Measurements from ENCODE around the gene PXMP2. TPM values are rescaled to one million over a fixed set of nuclear protein-coding genes. Genes with fewer than 3 reads are reported as not detected.

PXMP2 gene
- total RNA-seq, 2 experiments from 2014 or later: 35.9 to 38.9 TPM

DNA sequence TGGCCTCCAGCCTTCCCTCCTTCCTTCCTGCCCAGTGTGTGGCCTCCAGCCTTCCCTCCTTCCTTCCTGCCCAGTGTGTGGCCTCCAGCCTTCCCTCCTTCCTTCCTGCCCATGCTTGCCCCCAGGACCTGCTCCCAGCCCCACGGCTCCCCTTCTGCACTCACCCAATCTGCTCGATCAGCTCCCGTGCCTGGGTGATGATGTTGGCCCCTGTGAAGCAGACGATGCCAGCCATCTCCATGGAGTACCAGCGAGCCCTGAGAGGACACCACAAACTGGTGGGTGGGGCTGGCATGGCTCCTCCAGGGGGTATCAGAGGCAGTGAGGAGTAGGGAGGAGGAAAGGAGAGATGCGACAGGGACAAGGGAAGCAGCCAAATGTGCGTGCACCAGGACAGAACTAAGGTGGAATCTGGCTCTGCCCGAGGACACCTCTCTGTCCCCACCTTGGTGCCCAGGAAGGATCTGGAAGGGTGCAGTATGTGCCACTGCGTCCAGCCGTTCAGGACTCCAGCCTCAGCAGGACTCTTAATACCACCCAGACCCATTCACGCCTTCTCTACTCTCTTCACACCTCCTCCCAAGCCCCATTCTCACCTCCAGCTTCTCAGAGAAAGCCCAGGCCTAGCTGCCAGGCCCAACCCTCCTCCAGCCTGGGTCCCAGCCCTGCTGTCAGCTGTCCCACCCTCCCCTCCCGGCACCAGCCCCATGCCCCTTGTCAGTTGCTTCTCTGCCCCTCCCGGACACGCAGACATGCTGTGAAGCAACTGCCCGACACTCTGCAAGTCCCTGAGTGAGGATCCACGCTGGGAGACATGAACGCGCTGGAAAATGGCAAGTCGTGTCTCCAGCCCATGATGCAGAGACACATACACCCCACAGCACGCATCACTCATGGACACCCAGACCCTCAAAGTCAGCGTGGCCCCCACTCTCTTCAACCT is 22.9 kb upstream of the PXMP2 start:
- ChIA-PET CTCF (interaction anchor here (1.0 kb wide), 1 partner anchor 30 kb away, joined by 3 read pairs; no protein-coding TSS in a partner anchor), POLR2A (no interaction called here)
- Mint-ChIP-seq H3K27me3 (no peaks in the 10 kb centered on the region), H3K27ac (peak overlapping the region; percentile 39), H3K9me3 (no peaks in the 10 kb centered on the region), H3K4me3 (no peak overlapping the region), H3K36me3 (ENCODE audit: low read depth) (peaks cover 74% of the 10 kb centered on the region), H3K4me1 (peaks cover 54% of the 10 kb centered on the region)
- no peak for DNase-seq

DNA sequence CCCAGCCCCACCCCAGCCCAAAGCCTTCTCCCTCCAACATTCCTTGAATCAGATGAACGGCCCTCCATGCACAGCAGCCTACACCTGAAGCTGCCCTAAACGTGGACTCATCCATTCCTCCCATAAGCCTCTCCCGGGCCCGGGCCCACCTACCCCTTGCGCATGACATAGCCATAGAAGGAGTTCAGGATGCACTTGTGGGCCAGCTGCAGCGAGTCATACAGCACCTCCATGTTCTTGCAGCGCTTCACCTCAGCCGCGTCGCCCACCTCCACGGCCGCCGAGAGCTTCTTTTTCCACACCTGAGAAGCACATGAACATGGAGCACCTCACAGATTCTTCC is 22.3 kb upstream of the PXMP2 start:
- ChIA-PET POLR2A (no interaction called here), CTCF (interaction anchor here (1.0 kb wide), 1 partner anchor 30 kb away, joined by 3 read pairs; no protein-coding TSS in a partner anchor)
- DNase-seq: no peak
- H3K27me3 Mint-ChIP-seq: no peaks in the 10 kb centered on the region
- H3K27ac Mint-ChIP-seq: no peak overlapping the region
- no peak overlapping the region for H3K4me3 Mint-ChIP-seq
- peaks cover 49% of the 10 kb centered on the region for H3K4me1 Mint-ChIP-seq
- H3K36me3 Mint-ChIP-seq (ENCODE audit: low read depth): peaks cover 74% of the 10 kb centered on the region
- no peaks in the 10 kb centered on the region for H3K9me3 Mint-ChIP-seq

DNA sequence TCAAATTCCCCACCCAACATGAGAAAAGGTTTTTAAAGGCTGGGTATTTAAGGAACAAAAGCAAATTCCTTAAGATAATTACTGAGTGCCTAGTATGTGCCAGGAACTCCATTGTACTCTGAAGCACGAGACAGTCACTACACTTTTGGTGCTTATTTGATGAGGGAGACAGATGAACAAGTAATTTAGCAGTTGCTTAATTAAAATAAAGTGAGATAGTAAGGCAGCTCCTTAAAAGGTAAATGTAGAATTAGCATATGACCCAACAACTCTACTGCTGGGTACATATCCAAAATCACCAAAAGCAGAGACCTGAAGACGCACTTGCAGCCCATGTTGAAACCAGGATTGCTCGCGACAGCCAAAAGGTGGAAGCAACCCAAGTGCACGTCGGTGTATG is 21.6 kb upstream of the PXMP2 start:
- CTCF ChIA-PET: no interaction called here
- Mint-ChIP-seq H3K36me3 (ENCODE audit: low read depth) (peaks cover 71% of the 10 kb centered on the region), H3K27me3 (no peaks in the 10 kb centered on the region), H3K27ac (no peak overlapping the region), H3K4me3 (no peak overlapping the region), H3K9me3 (no peaks in the 10 kb centered on the region), H3K4me1 (peaks cover 42% of the 10 kb centered on the region)
- POLR2A ChIA-PET: no interaction called here
- no peak for DNase-seq

DNA sequence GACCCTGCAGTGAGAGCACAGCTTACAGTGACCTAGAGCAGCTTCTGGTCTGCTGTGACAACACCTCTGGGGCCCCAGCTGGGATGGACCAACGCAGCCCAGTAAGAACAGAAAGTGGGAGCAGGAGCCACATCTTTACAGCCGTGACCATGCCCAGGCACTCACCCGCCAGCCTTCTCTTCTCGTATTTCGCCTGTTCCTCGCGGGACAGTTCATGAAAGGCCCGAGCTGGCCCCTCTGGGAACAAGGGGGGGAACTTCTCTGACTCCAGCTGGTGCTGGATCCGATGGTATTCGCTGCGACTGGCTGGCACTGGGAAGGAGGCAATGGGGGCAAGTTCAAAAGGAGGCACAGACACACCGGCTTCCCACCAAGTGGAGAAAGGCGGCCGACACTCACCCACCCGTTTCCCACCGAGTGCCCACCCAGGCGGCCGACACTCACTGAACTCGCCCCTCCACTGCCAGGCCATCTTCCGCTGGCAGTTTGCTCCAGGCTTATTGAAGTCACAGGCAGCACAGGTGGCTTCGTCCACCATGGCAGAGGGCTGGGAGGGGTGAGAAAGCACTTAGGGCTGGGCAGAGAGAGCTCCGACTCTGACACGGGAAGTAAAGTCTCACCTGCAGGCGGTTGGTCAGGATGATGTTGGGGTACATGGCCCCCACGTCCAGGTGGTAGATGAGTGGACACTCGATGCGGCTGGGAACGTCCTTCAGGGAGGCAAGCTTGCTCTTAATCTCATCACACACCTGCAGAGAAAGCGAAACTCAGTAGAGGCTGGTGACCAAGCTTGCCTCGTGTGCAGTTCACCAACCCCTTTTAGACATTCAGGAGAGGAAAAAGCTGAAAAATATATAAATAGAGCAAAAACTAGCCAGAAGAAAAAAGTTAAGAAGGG is 18.9 kb upstream of the PXMP2 start:
- ChIA-PET CTCF (no interaction called here), POLR2A (no interaction called here)
- peaks cover 26% of the 10 kb centered on the region for H3K4me1 Mint-ChIP-seq
- H3K27me3 Mint-ChIP-seq: no peaks in the 10 kb centered on the region
- DNase-seq: no peak
- no peaks in the 10 kb centered on the region for H3K9me3 Mint-ChIP-seq
- peaks cover 58% of the 10 kb centered on the region for H3K36me3 Mint-ChIP-seq (ENCODE audit: low read depth)
- no peak overlapping the region for H3K27ac Mint-ChIP-seq
- H3K4me3 Mint-ChIP-seq: no peak overlapping the region

DNA sequence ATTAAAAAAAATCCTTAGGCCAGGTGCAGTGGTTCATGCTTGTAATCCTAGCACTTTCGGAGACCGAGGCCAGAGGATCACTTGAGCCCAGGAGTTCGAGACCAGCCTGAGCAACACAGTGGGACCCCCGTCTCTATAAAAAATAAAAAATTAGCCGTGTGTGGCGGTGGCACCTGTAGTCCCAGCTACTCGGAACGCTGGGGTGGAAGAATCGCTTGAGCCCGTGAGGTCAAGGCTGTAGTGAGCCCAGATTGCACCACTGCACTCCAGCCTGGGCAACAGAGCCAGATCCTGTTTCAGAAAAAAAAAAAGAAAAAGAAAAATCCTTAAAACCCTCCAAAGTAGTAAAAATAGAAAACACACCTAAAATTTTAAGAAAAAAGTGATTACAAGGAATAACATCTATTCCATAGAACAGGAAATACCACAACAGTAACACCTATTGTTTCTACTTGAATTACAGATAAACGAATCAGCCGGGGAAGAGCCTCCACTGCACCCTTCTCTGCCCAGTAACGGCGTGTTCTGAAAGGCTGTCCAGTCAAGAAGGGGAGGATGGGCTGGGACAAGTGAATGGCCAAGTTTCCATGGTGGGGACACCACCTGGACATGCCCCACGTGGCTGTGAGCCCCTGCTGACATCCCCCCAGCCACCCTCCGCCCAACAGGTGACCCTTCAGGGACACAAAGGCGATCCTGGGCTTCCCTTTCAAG is 18.1 kb upstream of the PXMP2 start:
- DNase-seq: no peak
- no peak overlapping the region for H3K4me3 Mint-ChIP-seq
- H3K4me1 Mint-ChIP-seq: peaks cover 17% of the 10 kb centered on the region
- H3K9me3 Mint-ChIP-seq: no peaks in the 10 kb centered on the region
- peaks cover 60% of the 10 kb centered on the region for H3K36me3 Mint-ChIP-seq (ENCODE audit: low read depth)
- H3K27me3 Mint-ChIP-seq: no peaks in the 10 kb centered on the region
- CTCF ChIA-PET: no interaction called here
- no peak overlapping the region for H3K27ac Mint-ChIP-seq
- POLR2A ChIA-PET: no interaction called here

DNA sequence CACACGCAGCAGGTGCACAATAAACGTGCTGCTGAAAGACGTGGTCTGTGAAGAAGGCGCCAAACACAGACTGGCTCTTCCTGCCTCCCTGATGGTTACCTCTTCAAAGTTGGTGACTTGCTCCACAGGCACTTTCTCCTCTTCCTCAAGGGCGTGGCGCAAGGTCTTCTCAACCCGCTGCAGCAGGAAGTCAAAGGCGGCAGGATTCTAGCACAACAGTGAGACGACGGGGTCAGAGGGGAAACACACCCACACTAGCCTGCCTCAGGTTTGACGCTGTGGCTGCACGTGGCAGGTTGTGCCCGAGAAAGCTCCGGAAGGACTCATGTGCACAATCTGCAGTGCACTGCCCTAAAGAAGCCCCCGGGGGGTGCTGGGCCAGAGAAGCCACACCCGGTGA is 15.3 kb upstream of the PXMP2 start:
- peak; percentile 45 for DNase-seq
- ChIA-PET CTCF (no interaction called here), POLR2A (no interaction called here)
- no peak overlapping the region for H3K4me3 Mint-ChIP-seq
- peak overlapping the region; percentile 73 for H3K27ac Mint-ChIP-seq
- H3K27me3 Mint-ChIP-seq: no peaks in the 10 kb centered on the region
- no peaks in the 10 kb centered on the region for H3K9me3 Mint-ChIP-seq
- peaks cover 10% of the 10 kb centered on the region for H3K4me1 Mint-ChIP-seq
- peaks cover 64% of the 10 kb centered on the region for H3K36me3 Mint-ChIP-seq (ENCODE audit: low read depth)

DNA sequence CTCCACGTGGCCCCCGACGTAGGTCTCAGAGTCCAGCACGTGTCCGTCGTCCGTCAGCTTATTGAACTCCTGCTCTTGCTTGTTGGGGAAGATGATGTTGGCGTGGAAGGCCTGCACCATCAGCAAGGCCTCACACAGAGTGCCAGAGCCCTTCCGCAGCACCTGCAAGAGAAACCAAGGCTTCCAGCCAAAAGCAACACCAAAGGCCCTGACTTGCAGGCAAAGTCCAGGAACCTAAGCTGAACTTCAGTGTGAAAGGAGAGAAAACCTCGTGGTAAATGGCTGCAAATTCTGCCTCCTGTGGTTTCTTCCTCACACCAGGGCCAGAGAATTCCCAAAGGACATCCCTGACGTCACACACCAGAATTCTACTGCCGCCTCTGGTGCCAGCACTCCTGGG is 14.7 kb upstream of the PXMP2 start:
- DNase-seq: no peak
- POLR2A ChIA-PET: no interaction called here
- H3K36me3 Mint-ChIP-seq (ENCODE audit: low read depth): peaks cover 65% of the 10 kb centered on the region

DNA sequence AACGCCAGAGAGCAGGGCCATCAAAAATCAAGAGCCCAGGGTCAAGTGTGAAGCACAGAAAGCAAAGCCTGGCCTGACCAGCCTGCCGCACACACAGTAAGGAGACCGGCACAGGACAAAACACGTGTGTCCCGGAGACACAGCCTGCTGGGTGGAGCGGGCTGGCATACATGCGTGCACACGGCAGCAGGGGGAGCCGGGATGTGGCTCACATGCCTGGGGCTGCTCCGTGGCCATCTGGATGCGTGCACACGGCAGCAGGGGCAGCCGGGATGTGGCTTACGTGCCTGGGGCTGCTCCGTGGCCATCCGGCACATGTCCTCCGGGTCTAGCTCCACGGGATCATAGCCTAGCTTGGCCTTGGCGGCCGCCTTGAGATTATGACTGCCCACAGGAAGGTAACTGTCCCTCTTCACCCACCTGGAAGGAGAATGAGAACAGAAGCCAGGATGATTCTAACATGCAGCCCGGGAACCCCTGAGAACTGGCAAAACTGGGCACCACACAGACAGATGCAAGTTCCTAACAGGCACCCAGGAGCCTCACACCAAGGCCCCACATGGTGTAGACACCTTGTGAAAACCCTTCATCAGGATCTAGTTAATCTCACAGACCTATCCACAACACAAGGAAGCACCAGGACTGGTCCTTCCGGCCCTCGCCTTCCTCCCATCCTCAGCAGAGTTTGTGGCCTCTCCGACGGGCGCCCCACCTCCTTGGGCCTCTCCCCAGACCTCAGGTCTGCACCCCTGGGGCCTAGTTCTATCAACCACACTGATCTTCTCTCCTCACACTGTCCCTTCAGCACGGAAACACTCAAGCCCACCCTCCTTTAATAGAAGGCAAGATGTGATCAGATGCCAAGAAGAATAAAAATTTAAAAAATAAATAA is 13.9 kb upstream of the PXMP2 start:
- CTCF ChIA-PET: no interaction called here
- POLR2A ChIA-PET: no interaction called here
- Mint-ChIP-seq H3K27me3 (no peaks in the 10 kb centered on the region), H3K27ac (no peak overlapping the region), H3K4me1 (peaks cover 10% of the 10 kb centered on the region), H3K36me3 (ENCODE audit: low read depth) (peaks cover 65% of the 10 kb centered on the region), H3K4me3 (no peak overlapping the region), H3K9me3 (no peaks in the 10 kb centered on the region)
- no peak for DNase-seq

More for the DNA sequence above, 14.7 kb upstream of the PXMP2 start:
- CTCF ChIA-PET: no interaction called here
- Mint-ChIP-seq H3K27me3 (no peaks in the 10 kb centered on the region), H3K27ac (no peak overlapping the region), H3K9me3 (no peaks in the 10 kb centered on the region), H3K4me3 (no peak overlapping the region), H3K4me1 (peaks cover 10% of the 10 kb centered on the region)

DNA sequence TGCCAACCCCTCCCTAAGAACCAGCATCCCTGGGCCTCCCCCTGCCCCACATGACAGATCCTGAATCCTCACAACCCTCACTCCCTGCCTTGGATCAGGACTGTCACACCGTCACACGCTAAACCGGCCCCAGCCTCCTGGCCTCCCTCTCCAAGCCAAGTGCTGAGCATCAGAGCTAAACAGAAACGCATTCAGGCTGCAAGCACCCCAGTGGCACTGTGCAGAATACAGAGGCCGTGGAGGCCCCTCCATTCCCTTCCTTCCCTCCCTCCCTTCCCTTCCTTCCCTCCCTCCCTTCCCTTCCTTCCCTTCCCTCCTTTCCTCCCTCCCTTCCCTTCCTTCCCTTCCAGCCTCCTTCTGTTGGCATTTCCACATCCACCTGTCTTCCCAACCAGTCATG is 12.8 kb upstream of the PXMP2 start:
- ChIA-PET CTCF (interaction anchor here (1.1 kb wide), 1 partner anchor 11 kb away, joined by 3 read pairs; no protein-coding TSS in a partner anchor), POLR2A (no interaction called here)
- no peaks in the 10 kb centered on the region for H3K9me3 Mint-ChIP-seq
- no peak overlapping the region for H3K27ac Mint-ChIP-seq
- H3K27me3 Mint-ChIP-seq: no peaks in the 10 kb centered on the region
- H3K36me3 Mint-ChIP-seq (ENCODE audit: low read depth): peaks cover 64% of the 10 kb centered on the region
- H3K4me1 Mint-ChIP-seq: peaks cover 10% of the 10 kb centered on the region
- no peak for DNase-seq
- no peak overlapping the region for H3K4me3 Mint-ChIP-seq

DNA sequence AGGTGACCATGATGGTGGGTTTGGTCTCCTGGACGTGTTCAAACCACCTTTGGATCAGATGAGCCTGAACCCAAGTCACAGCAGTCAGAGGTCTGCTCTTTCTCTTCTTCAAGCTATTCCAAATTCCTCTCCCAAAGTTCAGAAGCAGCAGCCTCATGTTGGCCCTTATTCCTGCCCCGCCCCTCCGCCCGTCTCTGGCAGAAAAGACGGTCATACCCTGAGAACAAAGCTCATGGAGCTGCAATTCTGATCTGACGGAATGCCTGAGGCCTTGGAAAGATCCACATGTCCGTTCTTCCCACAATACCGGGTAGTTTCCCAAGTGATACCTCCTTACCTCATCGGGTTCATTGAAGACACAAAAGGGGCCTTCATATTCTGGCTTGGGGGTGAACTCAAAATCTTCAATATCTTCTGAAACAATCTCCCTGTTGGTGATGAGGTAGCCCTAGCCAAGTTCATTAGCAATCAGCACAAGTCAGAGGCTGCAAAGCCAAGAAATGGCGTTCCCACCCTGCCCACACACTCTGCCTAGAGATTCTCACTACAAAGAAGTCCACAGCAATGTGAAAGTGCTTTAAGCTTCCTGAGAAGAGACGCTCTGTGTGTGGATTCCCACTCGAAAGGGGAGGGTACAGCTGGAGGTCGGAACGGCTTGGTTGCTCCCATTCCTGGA is 11.5 kb upstream of the PXMP2 start:
- no peaks in the 10 kb centered on the region for H3K27me3 Mint-ChIP-seq
- H3K4me1 Mint-ChIP-seq: peaks cover 13% of the 10 kb centered on the region
- no peak overlapping the region for H3K27ac Mint-ChIP-seq
- H3K4me3 Mint-ChIP-seq: no peak overlapping the region
- ChIA-PET POLR2A (no interaction called here), CTCF (no interaction called here)
- H3K9me3 Mint-ChIP-seq: no peaks in the 10 kb centered on the region
- peaks cover 67% of the 10 kb centered on the region for H3K36me3 Mint-ChIP-seq (ENCODE audit: low read depth)
- no peak for DNase-seq

DNA sequence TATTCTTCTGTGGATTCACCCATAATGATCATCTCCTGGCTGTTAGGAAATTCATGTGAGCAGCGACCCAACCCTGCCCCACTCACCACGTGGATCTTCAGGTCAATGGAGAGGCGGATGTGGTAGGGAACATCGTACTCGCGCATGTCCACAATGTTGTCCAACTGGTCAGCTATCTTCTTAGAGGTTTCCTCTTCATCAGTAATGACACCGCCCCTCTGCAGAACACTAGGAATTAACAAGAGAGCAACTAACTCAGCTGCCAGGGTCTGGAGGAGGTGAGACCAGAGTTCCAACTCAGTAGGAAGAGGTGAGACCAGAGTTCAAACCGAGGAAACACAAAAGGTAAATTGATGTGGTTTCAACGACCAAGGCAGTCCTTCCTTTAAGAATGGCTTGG is 9.9 kb upstream of the PXMP2 start:
- ChIA-PET CTCF (interaction anchor here (0.6 kb wide), 1 partner anchor 304 kb away, joined by 3 read pairs; no protein-coding TSS in a partner anchor), POLR2A (no interaction called here)
- H3K4me3 Mint-ChIP-seq: no peak overlapping the region
- H3K36me3 Mint-ChIP-seq (ENCODE audit: low read depth): peaks cover 65% of the 10 kb centered on the region
- no peaks in the 10 kb centered on the region for H3K9me3 Mint-ChIP-seq
- no peak for DNase-seq
- H3K4me1 Mint-ChIP-seq: peaks cover 7% of the 10 kb centered on the region
- no peak overlapping the region for H3K27ac Mint-ChIP-seq
- no peaks in the 10 kb centered on the region for H3K27me3 Mint-ChIP-seq

DNA sequence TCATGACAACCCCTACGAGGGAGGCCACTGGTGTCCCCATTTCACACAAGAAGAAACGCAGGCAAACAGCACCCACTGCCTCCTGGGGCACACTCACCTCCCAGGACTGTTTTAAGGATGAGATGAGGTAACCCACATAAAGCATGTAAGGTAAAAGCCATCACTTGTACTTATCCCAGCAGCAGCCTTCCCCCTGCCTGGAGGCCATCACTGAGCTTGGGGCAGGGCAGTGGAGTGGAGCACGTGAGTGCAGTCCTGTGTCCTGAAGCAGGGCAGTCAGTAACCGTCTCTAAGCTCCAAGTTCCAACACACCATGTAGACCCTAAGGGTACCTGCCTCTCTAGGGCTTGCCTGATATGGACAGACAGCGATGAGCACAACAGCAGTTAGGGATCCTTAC is 2.0 kb upstream of the PXMP2 start:
- Mint-ChIP-seq H3K4me1 (peaks cover 30% of the 10 kb centered on the region), H3K36me3 (ENCODE audit: low read depth) (peaks cover 37% of the 10 kb centered on the region), H3K27ac (peak overlapping the region; percentile 69), H3K9me3 (no peaks in the 10 kb centered on the region), H3K4me3 (peak overlapping the region; percentile 73), H3K27me3 (no peaks in the 10 kb centered on the region)
- ChIA-PET CTCF (interaction anchor here (0.5 to 1.1 kb wide), 3 partner anchors 11 to 199 kb away, joined by 3 to 4 read pairs (median 3); no protein-coding TSS in a partner anchor), POLR2A (no interaction called here)
- no peak for DNase-seq

Measured in activated CD4-positive, alpha-beta T cell treated with anti-CD3 and anti-CD28 coated beads, Interleukin-2, amount 10 ng/mL, durations not matched to agents 7 days and 5 days (primary cell).